Esophagus squamous epithelium (tissue), 4 donors: ENCODE data around the gene SH3PXD2A.
"Not testable (repeated sequence)": the region's sequence is repeated elsewhere in the genome, so short reads cannot be mapped to it uniquely, and the experiment has no call there.

Experiments
- POLR2A ChIP-seq, 4 donors: fragments of 450-650 bp; IDR thresholded peaks; one replicate each; pipeline ENCODE4 v1.6.1; 2017; ENCODE audit warnings: antibody characterized with exemption in 4 of 4, mild to moderate bottlenecking in 4 of 4, moderate library complexity in 3 of 4
- TF ChIP-seq, protein P1 (sequence below), 6 experiments: fragments of 450-650 bp in 4 of 6; fragments of 200-600 bp in 2 of 6; sonication (generic) in 2 of 6; IDR thresholded peaks; one replicate each; pipeline ENCODE4 v1.5.1; 2016 to 2019; ENCODE audit warnings: antibody characterized with exemption in 6 of 6, mild to moderate bottlenecking in 4 of 6, moderate library complexity in 4 of 6

DNA sequence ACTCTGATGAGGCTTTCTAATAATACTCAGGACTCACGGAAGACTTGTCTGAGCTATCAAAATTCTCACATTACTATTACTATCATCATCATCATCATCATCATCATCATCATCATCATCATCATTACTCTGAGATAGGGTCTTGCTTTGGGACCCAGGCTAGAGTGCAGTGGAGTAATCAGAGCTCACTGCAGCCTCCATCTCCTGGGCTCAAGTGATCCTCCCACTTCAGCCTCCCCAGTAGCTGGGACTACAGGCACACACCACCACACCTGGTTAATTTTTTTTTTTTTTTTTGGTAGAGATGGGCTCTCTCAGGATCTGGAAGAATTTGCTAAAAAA lies 249.3 kb downstream of the SH3PXD2A start:
- TF ChIP-seq POLR2A (IDR thresholded peaks at IDR 0.05): not testable (repeated sequence)
- TF ChIP-seq, protein P1, sequence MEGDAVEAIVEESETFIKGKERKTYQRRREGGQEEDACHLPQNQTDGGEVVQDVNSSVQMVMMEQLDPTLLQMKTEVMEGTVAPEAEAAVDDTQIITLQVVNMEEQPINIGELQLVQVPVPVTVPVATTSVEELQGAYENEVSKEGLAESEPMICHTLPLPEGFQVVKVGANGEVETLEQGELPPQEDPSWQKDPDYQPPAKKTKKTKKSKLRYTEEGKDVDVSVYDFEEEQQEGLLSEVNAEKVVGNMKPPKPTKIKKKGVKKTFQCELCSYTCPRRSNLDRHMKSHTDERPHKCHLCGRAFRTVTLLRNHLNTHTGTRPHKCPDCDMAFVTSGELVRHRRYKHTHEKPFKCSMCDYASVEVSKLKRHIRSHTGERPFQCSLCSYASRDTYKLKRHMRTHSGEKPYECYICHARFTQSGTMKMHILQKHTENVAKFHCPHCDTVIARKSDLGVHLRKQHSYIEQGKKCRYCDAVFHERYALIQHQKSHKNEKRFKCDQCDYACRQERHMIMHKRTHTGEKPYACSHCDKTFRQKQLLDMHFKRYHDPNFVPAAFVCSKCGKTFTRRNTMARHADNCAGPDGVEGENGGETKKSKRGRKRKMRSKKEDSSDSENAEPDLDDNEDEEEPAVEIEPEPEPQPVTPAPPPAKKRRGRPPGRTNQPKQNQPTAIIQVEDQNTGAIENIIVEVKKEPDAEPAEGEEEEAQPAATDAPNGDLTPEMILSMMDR (IDR thresholded peaks at IDR 0.05): not testable (repeated sequence)
